IMR-90 (cell line): Measurements from ENCODE around the gene COL25A1. TPM values are rescaled to one million over a fixed set of nuclear protein-coding genes. Genes with fewer than 3 reads are reported as not detected.

ENCODE experiments used
- ATAC-seq: fragments of 200-7000 bp; cut with Tn5 transposase; 2 replicates; pipeline ENCODE4 v1.9.1; 2020; ENCODE audit warnings: low read depth, mild to moderate bottlenecking, moderate library complexity
- BruUV-seq: library from RNA; stranded (reverse); fragments of 400-500 nt; replicated peaks from 2 replicates; lab custom pipeline; 2021; lab: Mats Ljungman, UMichigan
- CTCF ChIA-PET: fragments of 300-600 bp; formaldehyde crosslinking; extraction: SDS; loops from one replicate; lab custom pipeline; 2021; ENCODE audit warnings: antibody characterized with exemption; lab: Yijun Ruan, JAX
- POLR2A ChIA-PET: fragments of 300-600 bp; sonication (Branson Sonifier 250); formaldehyde crosslinking; loops from one replicate; lab custom pipeline; 2022; ENCODE audit warnings: antibody characterized with exemption; ENCODE audit not compliant: unreplicated experiment; lab: Charles Lee
- DNase-seq: peaks from one replicate; pipeline ENCODE4 v3.0.0; 2013
- H2AFZ ChIP-seq: replicated peaks from 2 replicates; pipeline ENCODE3; 2013; ENCODE audit warnings: low read length, mild to moderate bottlenecking; ENCODE audit not compliant: poor library complexity
- H2AK5ac ChIP-seq: 2 replicates; pipeline ENCODE4 v1.6.1; 2013; ENCODE audit warnings: low read depth, low read length, inconsistent platforms
- H2AK9ac ChIP-seq: replicated peaks from 2 replicates; pipeline ENCODE3; 2013; ENCODE audit warnings: mild to moderate bottlenecking, low read depth, low read length, moderate library complexity; ENCODE audit not compliant: poor library complexity
- H2BK120ac ChIP-seq: 2 replicates; pipeline ENCODE4 v1.6.1; 2013; ENCODE audit warnings: low read depth, low read length, inconsistent platforms
- H2BK15ac ChIP-seq: 3 replicates; pipeline ENCODE4 v1.6.1; 2013; ENCODE audit warnings: low read depth, low read length, inconsistent platforms
- H2BK20ac ChIP-seq: 2 replicates; pipeline ENCODE4 v1.6.1; 2013; ENCODE audit warnings: low read depth, mild to moderate bottlenecking, inconsistent platforms, low read length, moderate library complexity
- H2BK5ac ChIP-seq: 2 replicates; pipeline ENCODE4 v1.6.1; 2013; ENCODE audit warnings: mild to moderate bottlenecking, low read depth, low read length, inconsistent platforms; ENCODE audit not compliant: poor library complexity, severe bottlenecking
- H3K14ac ChIP-seq: replicated peaks from 2 replicates; pipeline ENCODE4 v1.6.1; 2013; ENCODE audit warnings: low read depth, low read length, inconsistent platforms
- H3K18ac ChIP-seq: 2 replicates; pipeline ENCODE4 v1.6.1; 2013; ENCODE audit warnings: low read depth, low read length, control low read depth
- H3K23ac ChIP-seq: 2 replicates; pipeline ENCODE4 v1.6.1; 2013; ENCODE audit warnings: low read depth, low read length, inconsistent platforms
- H3K27ac ChIP-seq: 2 replicates; pipeline ENCODE4 v1.5.1; 2013; ENCODE audit warnings: mild to moderate bottlenecking, control low read depth, low read length; ENCODE audit not compliant: insufficient read depth
- H3K27me3 ChIP-seq: 2 replicates; pipeline ENCODE4 v1.6.1; 2013; ENCODE audit warnings: low read length; ENCODE audit not compliant: control insufficient read depth, insufficient read depth
- H3K36me3 ChIP-seq: 2 replicates; pipeline ENCODE4 v1.6.1; 2013; ENCODE audit warnings: low read length, mixed read lengths; ENCODE audit not compliant: control insufficient read depth, insufficient read depth
- H3K4ac ChIP-seq: 2 replicates; pipeline ENCODE4 v1.6.1; 2013; ENCODE audit warnings: low read depth, low read length, inconsistent platforms
- H3K4me1 ChIP-seq: 2 replicates; pipeline ENCODE4 v1.6.1; 2013; ENCODE audit warnings: low read length, mixed read lengths; ENCODE audit not compliant: control insufficient read depth, insufficient read depth
- H3K4me2 ChIP-seq: 2 replicates; pipeline ENCODE4 v1.6.1; 2013; ENCODE audit warnings: low read depth, mild to moderate bottlenecking, control low read depth, low read length, moderate library complexity
- H3K4me3 ChIP-seq: 2 replicates; pipeline ENCODE4 v1.5.1; 2013; ENCODE audit warnings: low read depth, mild to moderate bottlenecking, control low read depth, low read length, moderate library complexity; ENCODE audit not compliant: insufficient read depth
- H3K56ac ChIP-seq: 2 replicates; pipeline ENCODE4 v1.6.1; 2013; ENCODE audit warnings: low read length, inconsistent platforms; ENCODE audit not compliant: insufficient read depth; ENCODE audit errors: extremely low read depth
- H3K79me1 ChIP-seq, 2 experiments: 2 replicates each; pipeline ENCODE4 v1.6.1; 2013; ENCODE audit warnings: low read length in 2 of 2, inconsistent platforms in 1 of 2, low read depth in 1 of 2
- H3K9ac ChIP-seq: 2 replicates; pipeline ENCODE4 v1.6.1; 2013; ENCODE audit warnings: low read depth, low read length, control low read depth
- H3K9me1 ChIP-seq: 2 replicates; pipeline ENCODE4 v1.6.1; 2013; ENCODE audit warnings: low read length, inconsistent platforms; ENCODE audit not compliant: insufficient read depth
- H3K9me3 ChIP-seq: 2 replicates; pipeline ENCODE4 v1.6.1; 2013; ENCODE audit warnings: low read length; ENCODE audit not compliant: control insufficient read depth, insufficient read depth
- H4K20me1 ChIP-seq: 2 replicates; pipeline ENCODE4 v1.6.1; 2013; ENCODE audit warnings: low read length, inconsistent platforms; ENCODE audit not compliant: insufficient read depth
- H4K5ac ChIP-seq: 2 replicates; pipeline ENCODE4 v1.6.1; 2013; ENCODE audit warnings: mild to moderate bottlenecking, low read depth, low read length, control low read depth
- H4K8ac ChIP-seq, 2 experiments: 2 replicates each; pipeline ENCODE4 v1.6.1; 2013; ENCODE audit warnings: low read depth in 2 of 2, low read length in 2 of 2, control low read depth in 1 of 2, inconsistent platforms in 1 of 2
- H4K91ac ChIP-seq: 2 replicates; pipeline ENCODE4 v1.6.1; 2013; ENCODE audit warnings: low read depth, low read length, inconsistent platforms; ENCODE audit not compliant: insufficient read depth
- CEBPB ChIP-seq: IDR thresholded peaks from 2 replicates; pipeline ENCODE4 v1.6.1; 2012; ENCODE audit warnings: low read depth, low read length, improper control_type of control experiment
- FOS ChIP-seq: fragments of 150-350 bp; IDR thresholded peaks from 2 replicates; pipeline ENCODE4 v1.6.1; 2016; ENCODE audit warnings: low read depth, low read length
- MAFK ChIP-seq: IDR thresholded peaks from 2 replicates; pipeline ENCODE4 v1.6.1; 2012; ENCODE audit warnings: low read depth, low read length, improper control_type of control experiment
- MXI1 ChIP-seq: IDR thresholded peaks from 2 replicates; pipeline ENCODE4 v1.6.1; 2012; ENCODE audit warnings: low read depth, mild to moderate bottlenecking, low read length, moderate library complexity, borderline replicate concordance
- RAD21 ChIP-seq: IDR thresholded peaks from 2 replicates; pipeline ENCODE4 v1.6.1; 2012; ENCODE audit warnings: low read length, improper control_type of control experiment
- RCOR1 ChIP-seq: IDR thresholded peaks from 2 replicates; pipeline ENCODE4 v1.6.1; 2012; ENCODE audit warnings: mild to moderate bottlenecking, low read length, improper control_type of control experiment; ENCODE audit not compliant: insufficient replicate concordance
- RFX5 ChIP-seq: IDR thresholded peaks from 2 replicates; pipeline ENCODE4 v1.8.0; 2012; ENCODE audit warnings: low read depth, mild to moderate bottlenecking, low read length, moderate library complexity
- USF2 ChIP-seq: fragments of 150-350 bp; IDR thresholded peaks from 2 replicates; pipeline ENCODE4 v1.6.1; 2017; ENCODE audit warnings: mild to moderate bottlenecking, antibody characterized with exemption, low read length, low read depth
- WGBS, 2 experiments: methylation state at CpG; one replicate each; pipeline versions ENCODE4 v1.1.5 to v1.1.7; 2013; ENCODE audit warnings: missing lambda C conversion rate in 2 of 2; ENCODE audit not compliant: insufficient read length in 1 of 2; ENCODE audit errors: extremely low coverage in 2 of 2; 5-methylcytosine and 5-hydroxymethylcytosine counted together
- dilution Hi-C: fragments of 300-500 bp; cut with HindIII; formaldehyde crosslinking; loops from one replicate; pipeline ENCODE4 v1.14.3; 2018; ENCODE audit warnings: low sequenced_read_pairs; ENCODE audit not compliant: unreplicated experiment
- in situ Hi-C: fragments of 300-500 bp; cut with MboI; formaldehyde crosslinking; loops from 3 replicates; pipeline ENCODE4 v1.14.3; 2019; ENCODE audit warnings: low sequenced_read_pairs, inconsistent platforms, mixed read lengths
- intact Hi-C: fragments of 100-400 bp; cut with micrococcal nuclease; formaldehyde crosslinking; loops from 2 replicates; pipeline ENCODE4 v1.10.0; 2022
- polyA plus RNA-seq, 3 experiments: library from polyadenylated mRNA; depleted of rRNA; stranded (reverse); fragments of >200 nt; gene quantifications; 2 replicates each; pipeline ENCODE4 v1.2.3, GENCODE V29; 2012; ENCODE audit warnings: low replicate concordance in 1 of 3
- total RNA-seq: library from RNA; depleted of rRNA; stranded (reverse); fragments of >200 nt; gene quantifications from 2 replicates; pipeline ENCODE4 v1.2.3, GENCODE V29; 2012

The COL25A1 gene
- total and polyA plus RNA-seq, 2 of the 4 experiments (the other 2 are of a cell fraction): under 0.01 to 0.05 TPM

- H4K20me1 ChIP-seq: no peaks in the 10 kb centered on the region
- no TSS peak for BruUV-seq
- H3K23ac ChIP-seq: no peak overlapping the region
- H2AK9ac ChIP-seq: no peak overlapping the region
- no peak overlapping the region for H3K4me2 ChIP-seq
- no peaks in the 10 kb centered on the region for H3K9me3 ChIP-seq
- dilution Hi-C loops (no loop called here), intact Hi-C loops (no loop called here), in situ Hi-C loops (no loop called here)
- ChIA-PET CTCF (no interaction called here), POLR2A (no interaction called here)
- no peak overlapping the region for H2BK15ac ChIP-seq
- peaks cover 3% of the 10 kb centered on the region; the same call in 1 of the 2 replicates for H3K27me3 ChIP-seq
- H4K91ac ChIP-seq: no peak overlapping the region
- no peak overlapping the region for H2BK20ac ChIP-seq
- no peak overlapping the region for H4K5ac ChIP-seq
- H3K9ac ChIP-seq: no peak overlapping the region
- TF ChIP-seq RFX5: no peak
- no peak for TF ChIP-seq MAFK
- no peak for TF ChIP-seq MXI1
- TF ChIP-seq RAD21: no peak
- no peak for TF ChIP-seq FOS
- no peak for TF ChIP-seq USF2
- no peak for TF ChIP-seq RCOR1
- TF ChIP-seq CEBPB: no peak
- H2BK5ac ChIP-seq: no peak overlapping the region
- ATAC-seq: no peak
- no peak overlapping the region for H3K4ac ChIP-seq
- no peaks in the 10 kb centered on the region for H3K79me1 ChIP-seq
- H3K18ac ChIP-seq: no peak overlapping the region
- no peak overlapping the region for H2AK5ac ChIP-seq
- no peak overlapping the region for H3K27ac ChIP-seq
- H3K4me1 ChIP-seq: no peaks in the 10 kb centered on the region
- H3K56ac ChIP-seq: no peak overlapping the region
- no peak overlapping the region for H2BK120ac ChIP-seq
- H3K14ac ChIP-seq: no peak overlapping the region
- H3K9me1 ChIP-seq: no peaks in the 10 kb centered on the region
- no peak overlapping the region for H3K4me3 ChIP-seq
- no CpG with 5 or more reads among the region's 2 CpGs for WGBS, 2 experiments
- H3K36me3 ChIP-seq: no peaks in the 10 kb centered on the region
- peak; percentile 10 for DNase-seq
- no peak overlapping the region for H4K8ac ChIP-seq
- no peak overlapping the region for H2AFZ ChIP-seq
Measured at GRCh38 chr4:109113521-109113920, 188.9 kb downstream of the COL25A1 start.
